Measurements from ENCODE around the gene DYNC2H1.

Gene DYNC2H1

DNA sequence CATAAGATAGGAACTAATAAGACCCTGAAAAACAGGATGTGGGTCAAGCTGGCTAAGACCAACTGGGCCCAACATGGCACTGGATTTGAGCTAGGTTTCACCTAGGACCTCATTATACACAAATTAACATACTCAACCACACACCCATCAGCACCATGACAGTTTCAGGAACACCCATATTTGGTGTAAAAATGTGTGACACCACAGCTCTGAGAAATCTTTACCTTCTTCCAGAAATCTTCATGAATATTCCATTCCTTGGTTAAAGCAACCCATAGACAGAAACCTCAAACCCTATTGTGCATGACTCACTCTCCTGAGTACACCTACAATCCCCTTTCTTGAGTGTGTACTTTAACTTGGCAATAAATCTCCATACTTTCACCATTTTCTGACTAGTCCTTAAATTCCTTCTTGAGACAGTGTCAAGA lies 378.8 kb downstream of the DYNC2H1 start:
- no peak for DNase-seq (ENCODE audit: low read depth)
- no peak overlapping the region for H3K4me3 ChIP-seq (ENCODE audit: low read length)
- TF ChIP-seq, protein P1, sequence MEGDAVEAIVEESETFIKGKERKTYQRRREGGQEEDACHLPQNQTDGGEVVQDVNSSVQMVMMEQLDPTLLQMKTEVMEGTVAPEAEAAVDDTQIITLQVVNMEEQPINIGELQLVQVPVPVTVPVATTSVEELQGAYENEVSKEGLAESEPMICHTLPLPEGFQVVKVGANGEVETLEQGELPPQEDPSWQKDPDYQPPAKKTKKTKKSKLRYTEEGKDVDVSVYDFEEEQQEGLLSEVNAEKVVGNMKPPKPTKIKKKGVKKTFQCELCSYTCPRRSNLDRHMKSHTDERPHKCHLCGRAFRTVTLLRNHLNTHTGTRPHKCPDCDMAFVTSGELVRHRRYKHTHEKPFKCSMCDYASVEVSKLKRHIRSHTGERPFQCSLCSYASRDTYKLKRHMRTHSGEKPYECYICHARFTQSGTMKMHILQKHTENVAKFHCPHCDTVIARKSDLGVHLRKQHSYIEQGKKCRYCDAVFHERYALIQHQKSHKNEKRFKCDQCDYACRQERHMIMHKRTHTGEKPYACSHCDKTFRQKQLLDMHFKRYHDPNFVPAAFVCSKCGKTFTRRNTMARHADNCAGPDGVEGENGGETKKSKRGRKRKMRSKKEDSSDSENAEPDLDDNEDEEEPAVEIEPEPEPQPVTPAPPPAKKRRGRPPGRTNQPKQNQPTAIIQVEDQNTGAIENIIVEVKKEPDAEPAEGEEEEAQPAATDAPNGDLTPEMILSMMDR (conservative IDR thresholded peaks at IDR 0.05; ENCODE audit: low read length) = no peak

DNA sequence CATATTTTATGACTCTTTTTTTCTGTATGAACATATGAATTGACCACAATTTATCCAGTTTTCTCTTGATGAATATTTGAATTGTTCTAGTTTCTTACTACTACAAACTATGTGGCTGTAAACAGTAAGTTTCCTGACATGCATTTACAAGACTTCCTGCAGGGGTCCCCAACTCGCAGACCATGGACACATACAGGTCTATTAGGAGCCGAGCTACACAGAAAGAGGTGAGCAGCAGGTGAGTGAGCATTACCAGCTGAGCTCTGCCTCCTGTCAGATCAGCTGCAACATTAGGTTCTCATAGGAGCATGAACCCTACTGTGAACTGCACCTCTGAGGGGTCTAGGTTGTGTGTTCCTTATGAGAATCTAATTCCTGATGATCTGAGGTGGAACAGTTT lies 379.4 kb downstream of the DYNC2H1 start:
- TF ChIP-seq, protein P1 (conservative IDR thresholded peaks at IDR 0.05; ENCODE audit: low read length) = no peak
- no peak for DNase-seq (ENCODE audit: low read depth)
- no peak overlapping the region for H3K4me3 ChIP-seq (ENCODE audit: low read length)

DNA sequence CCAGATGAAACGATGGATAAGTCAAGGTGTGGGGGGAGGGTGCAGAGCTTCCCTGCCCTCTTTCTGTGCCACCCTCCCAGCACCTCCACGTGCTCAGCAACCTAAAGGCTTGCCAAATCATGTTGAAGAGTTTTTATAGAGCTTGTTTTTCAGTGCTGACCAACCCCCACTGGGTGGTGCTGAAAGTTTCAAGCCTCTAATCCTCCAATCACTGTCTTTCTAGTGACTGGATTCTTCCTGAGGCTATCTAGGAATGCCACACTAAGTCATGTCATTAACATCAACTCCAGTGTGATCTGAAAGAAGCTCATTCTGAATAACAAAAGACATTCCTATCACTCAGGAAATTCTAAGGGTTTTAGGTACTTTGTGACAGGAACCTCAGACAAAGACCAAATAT lies 382.6 kb downstream of the DYNC2H1 start:
- no peak overlapping the region for H3K4me3 ChIP-seq (ENCODE audit: low read length)
- TF ChIP-seq, protein P1 (conservative IDR thresholded peaks at IDR 0.05; ENCODE audit: low read length) = no peak
- no peak for DNase-seq (ENCODE audit: low read depth)

DNA sequence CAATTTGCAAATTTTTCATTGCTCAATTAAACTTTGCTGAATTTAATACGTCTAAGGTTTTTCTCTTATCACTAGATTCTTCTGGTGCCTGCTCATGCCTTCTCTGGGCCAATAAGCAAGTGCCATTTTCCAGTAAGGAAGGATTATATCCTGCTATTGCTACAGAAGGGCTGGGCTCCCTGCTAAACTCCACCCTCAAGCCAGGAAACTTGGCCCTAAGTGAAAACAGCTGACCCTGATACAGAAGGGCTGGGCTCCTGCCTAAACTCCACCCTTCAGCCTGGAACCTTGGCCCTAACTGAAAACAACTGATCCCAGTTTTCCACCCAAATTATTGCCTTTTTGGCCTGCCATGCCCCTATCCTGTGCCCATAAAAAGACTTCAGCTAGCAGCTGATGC lies 385.3 kb downstream of the DYNC2H1 start:
- DNase-seq (ENCODE audit: low read depth) = peak; percentile 57
- H3K4me3 ChIP-seq (ENCODE audit: low read length) = no peak overlapping the region
- TF ChIP-seq, protein P1 (conservative IDR thresholded peaks at IDR 0.05; ENCODE audit: low read length) = no peak

DNA sequence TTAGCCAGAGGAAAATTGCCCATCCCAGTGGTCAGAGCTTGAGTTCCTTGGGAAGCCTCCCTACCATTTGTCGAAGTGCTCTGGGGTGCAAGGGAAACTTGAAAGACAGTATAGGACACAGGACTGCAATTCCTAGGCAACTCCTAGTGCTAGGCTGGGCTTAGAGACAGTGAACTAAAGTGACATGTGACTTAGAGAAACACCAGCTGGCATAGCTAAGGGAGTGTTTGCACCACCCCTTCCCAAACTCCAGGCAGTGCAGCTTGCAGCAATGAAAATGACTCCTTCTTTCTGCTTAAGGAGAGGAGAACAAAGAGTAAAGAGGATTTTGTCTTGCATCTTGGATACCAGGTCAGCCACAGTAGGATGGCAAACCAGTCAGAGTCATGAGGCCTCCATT lies 388.0 kb downstream of the DYNC2H1 start:
- no peak overlapping the region for H3K4me3 ChIP-seq (ENCODE audit: low read length)
- TF ChIP-seq, protein P1 (conservative IDR thresholded peaks at IDR 0.05; ENCODE audit: low read length) = no peak
- DNase-seq (ENCODE audit: low read depth) = no peak

DNA sequence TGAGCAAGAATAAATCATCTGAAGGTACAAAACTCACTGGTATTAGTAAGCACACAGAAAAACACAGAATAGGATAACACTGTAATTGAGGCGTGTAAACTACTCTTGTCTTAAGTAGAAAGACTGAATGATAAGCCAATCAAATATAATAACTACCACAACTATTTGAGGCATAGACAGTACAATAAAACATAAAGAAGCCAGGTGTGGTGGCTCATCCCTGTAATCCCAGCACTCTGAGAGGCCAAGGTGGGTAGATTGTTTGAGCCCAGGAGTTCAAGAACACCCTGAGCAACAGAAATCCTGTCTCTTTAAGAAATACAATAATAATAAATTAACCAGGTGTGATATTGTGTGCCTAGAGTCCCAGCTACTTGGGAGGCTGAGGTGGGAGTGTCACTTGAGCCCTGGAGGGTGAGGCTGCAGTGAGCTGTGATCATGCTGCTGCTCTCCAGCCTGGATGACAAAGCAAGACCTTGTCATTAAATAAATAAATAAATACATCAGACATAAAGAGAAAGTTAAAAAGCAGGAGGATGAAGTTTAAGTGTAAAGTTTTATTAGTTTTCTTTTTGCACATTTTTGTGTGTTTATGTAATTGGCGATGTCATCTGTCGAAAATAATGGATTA lies 390.6 kb downstream of the DYNC2H1 start:
- TF ChIP-seq, protein P1 (conservative IDR thresholded peaks at IDR 0.05; ENCODE audit: low read length) = no peak
- no peak for DNase-seq (ENCODE audit: low read depth)

DNA sequence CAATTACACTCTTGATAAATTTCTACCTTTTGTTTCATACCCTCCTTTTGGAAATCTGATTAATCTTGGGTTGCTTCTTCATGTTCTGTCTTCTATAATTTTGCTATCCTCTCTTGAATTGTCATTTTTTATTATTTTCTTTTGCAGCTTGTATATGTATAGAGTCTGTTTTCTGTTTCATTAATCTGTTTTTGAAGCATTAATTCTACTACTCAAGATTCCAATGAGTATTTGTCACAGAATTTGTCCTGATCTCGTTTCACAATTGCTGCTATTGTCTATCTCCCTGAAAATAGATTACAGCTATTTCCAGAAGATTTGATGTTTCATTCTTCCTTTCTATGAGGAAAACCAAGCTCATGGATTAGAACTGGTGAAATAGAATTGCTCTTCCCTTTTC lies 406.1 kb downstream of the DYNC2H1 start:
- H3K4me3 ChIP-seq (ENCODE audit: low read length) = no peak overlapping the region
- DNase-seq (ENCODE audit: low read depth) = no peak
- TF ChIP-seq, protein P1 (conservative IDR thresholded peaks at IDR 0.05; ENCODE audit: low read length) = no peak

More for the DNA sequence above, 390.6 kb downstream of the DYNC2H1 start:
- no peak overlapping the region for H3K4me3 ChIP-seq (ENCODE audit: low read length)

Data from AG10803 (cell line).